ENCODE data around the gene WDR18. TPM values are rescaled to one million over a fixed set of nuclear protein-coding genes. Genes with fewer than 3 reads are reported as not detected.

Gene WDR18
- total and polyA plus RNA-seq, 4 donors = 36.6 to 60.2 (median 45.7) TPM

- WGBS, 2 donors = 75 to 76% methylated on average over 22 of the region's 22 CpGs
- H3K27me3 ChIP-seq (ENCODE audit: control insufficient read depth in 3 of 3, insufficient read depth in 3 of 3, low read length in 2 of 3) = no peaks in the 10 kb centered on the region
- ATAC-seq (ENCODE audit: insufficient read depth, low FRiP score) (no peak), DNase-seq (peak in 2 of 3 donors; percentile 46 to 54)
- no peak overlapping the region for H3K27ac ChIP-seq (ENCODE audit: low read depth in 1 of 2, low read length in 1 of 2)
- TF ChIP-seq CTCF (IDR thresholded peaks at IDR 0.05; ENCODE audit: control extremely low read depth, extremely low read depth) = no peak
- no peak overlapping the region for H3K9ac ChIP-seq (ENCODE audit: insufficient read depth in 1 of 2, low read length in 2 of 2)
- peaks cover 0 to 35% (median 16%) of the 10 kb centered on the region in 5 donors for H3K4me1 ChIP-seq (ENCODE audit: control insufficient read depth in 5 of 5, insufficient read depth in 5 of 5, low read length in 5 of 5)
- H3K36me3 ChIP-seq (ENCODE audit: control insufficient read depth in 4 of 4, insufficient read depth in 4 of 4, low read length in 4 of 4) = peaks cover 0 to 12% (median 6%) of the 10 kb centered on the region in 4 donors
- H3K9me3 ChIP-seq (ENCODE audit: control insufficient read depth in 4 of 4, insufficient read depth in 3 of 4, low read length in 3 of 4) = peaks cover 0 to 2% (median 0%) of the 10 kb centered on the region in 4 donors
- H3K4me3 ChIP-seq = no peak overlapping the region
Measured at GRCh38 chr19:944663-945241, 39.4 kb upstream of the WDR18 start.

- Histone ChIP-seq H3K36me3 (ENCODE audit: control insufficient read depth in 4 of 4, insufficient read depth in 4 of 4, low read length in 4 of 4) (peaks cover 0 to 12% (median 4%) of the 10 kb centered on the region in 4 donors), H3K9ac (ENCODE audit: insufficient read depth in 1 of 2, low read length in 2 of 2) (no peak overlapping the region), H3K27me3 (ENCODE audit: control insufficient read depth in 3 of 3, insufficient read depth in 3 of 3, low read length in 2 of 3) (no peaks in the 10 kb centered on the region), H3K27ac (ENCODE audit: low read depth in 1 of 2, low read length in 1 of 2) (no peak overlapping the region), H3K4me3 (no peak overlapping the region), H3K4me1 (ENCODE audit: control insufficient read depth in 5 of 5, insufficient read depth in 5 of 5, low read length in 5 of 5) (peaks cover 0 to 30% (median 10%) of the 10 kb centered on the region in 5 donors), H3K9me3 (ENCODE audit: control insufficient read depth in 4 of 4, insufficient read depth in 3 of 4, low read length in 3 of 4) (peaks cover 0 to 2% (median 0%) of the 10 kb centered on the region in 4 donors)
- ATAC-seq (ENCODE audit: insufficient read depth, low FRiP score) (no peak), DNase-seq (no peak)
- 91% methylated on average over 37 of the region's 37 CpGs for WGBS, 2 donors
- TF ChIP-seq CTCF (IDR thresholded peaks at IDR 0.05; ENCODE audit: control extremely low read depth, extremely low read depth) = no peak
Measured at GRCh38 chr19:945401-946252, 38.5 kb upstream of the WDR18 start.

- TF ChIP-seq CTCF (IDR thresholded peaks at IDR 0.05; ENCODE audit: control extremely low read depth, extremely low read depth) = no peak
- no peak overlapping the region for H3K4me3 ChIP-seq
- H3K27me3 ChIP-seq (ENCODE audit: control insufficient read depth in 3 of 3, insufficient read depth in 3 of 3, low read length in 2 of 3) = no peaks in the 10 kb centered on the region
- ATAC-seq (ENCODE audit: insufficient read depth, low FRiP score) (no peak), DNase-seq (no peak)
- H3K36me3 ChIP-seq (ENCODE audit: control insufficient read depth in 4 of 4, insufficient read depth in 4 of 4, low read length in 4 of 4) = peaks cover 0 to 12% (median 4%) of the 10 kb centered on the region in 4 donors
- peaks cover 0 to 2% (median 0%) of the 10 kb centered on the region in 4 donors for H3K9me3 ChIP-seq (ENCODE audit: control insufficient read depth in 4 of 4, insufficient read depth in 3 of 4, low read length in 3 of 4)
- H3K4me1 ChIP-seq (ENCODE audit: control insufficient read depth in 5 of 5, insufficient read depth in 5 of 5, low read length in 5 of 5) = peaks cover 0 to 17% (median 5%) of the 10 kb centered on the region in 5 donors
- H3K9ac ChIP-seq (ENCODE audit: insufficient read depth in 1 of 2, low read length in 2 of 2) = no peak overlapping the region
- H3K27ac ChIP-seq (ENCODE audit: low read depth in 1 of 2, low read length in 1 of 2) = no peak overlapping the region
- WGBS, 2 donors = 70 to 83% methylated on average over 30 of the region's 30 CpGs
Measured at GRCh38 chr19:947090-947706, 36.9 kb upstream of the WDR18 start.

All from lung (tissue), 12 donors.